GM21360 (cell line): ENCODE data around the gene IFIT2.
A peak's percentile ranks its signal among the peaks of the same experiment; 100 is the strongest.
"Not testable (repeated sequence)": the region's sequence is repeated elsewhere in the genome, so short reads cannot be mapped to it uniquely, and the experiment has no call there.

Source experiments
- ATAC-seq: cut with Tn5 transposase; IDR thresholded peaks from one replicate; pipeline ENCODE4 v1.9.1; 2021; ENCODE audit warnings: mild to moderate bottlenecking, moderate library complexity; ENCODE audit not compliant: unreplicated experiment

IFIT2 gene

DNA sequence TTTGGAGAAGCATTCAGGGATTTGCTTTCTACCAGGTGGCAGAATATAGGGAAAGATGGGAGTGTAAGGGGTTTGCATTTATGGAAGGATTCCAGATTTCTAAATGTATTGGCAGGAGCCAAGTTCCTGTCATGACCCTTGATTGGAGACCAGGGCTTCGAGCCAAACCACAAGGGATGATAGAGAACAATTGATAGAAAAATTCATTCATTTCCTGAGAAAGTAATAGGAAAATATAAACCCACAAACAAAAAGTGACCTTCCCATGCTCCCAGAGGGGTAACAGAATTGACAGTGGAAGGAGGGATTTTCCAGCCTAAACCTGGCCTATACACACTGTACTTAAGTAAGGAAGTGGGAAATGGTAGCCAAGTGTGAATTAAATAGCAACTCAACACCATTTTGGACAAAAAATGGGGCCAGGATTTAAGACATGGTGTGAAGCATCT is 22.4 kb upstream of the IFIT2 start:
- ATAC-seq, result no peak

DNA sequence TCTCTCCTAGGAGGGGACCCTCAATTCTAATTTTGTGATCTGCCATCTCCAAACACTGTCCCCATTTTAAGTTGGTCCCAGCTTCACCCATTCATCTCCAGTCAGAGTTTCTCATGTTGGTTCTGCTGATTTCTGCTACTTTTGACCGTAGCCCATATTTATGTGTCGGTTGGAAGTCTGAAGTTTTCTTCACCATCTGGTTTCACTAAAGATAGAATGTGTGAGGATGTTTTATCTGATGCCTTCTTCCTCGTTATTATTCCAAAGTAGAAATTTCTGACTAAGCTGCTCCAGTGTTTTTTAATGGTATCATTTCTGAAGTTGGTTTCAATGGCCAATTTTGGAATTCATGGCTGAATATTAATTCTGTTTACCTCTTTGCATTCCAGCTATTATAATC is 21.3 kb upstream of the IFIT2 start:
- ATAC-seq, result no peak

GRCh38 chr10:89281606-89282395 is 20.0 kb upstream of the IFIT2 start:
- ATAC-seq, result no peak

GRCh38 chr10:89283025-89283935 is 18.6 kb upstream of the IFIT2 start:
- no peak for ATAC-seq

DNA sequence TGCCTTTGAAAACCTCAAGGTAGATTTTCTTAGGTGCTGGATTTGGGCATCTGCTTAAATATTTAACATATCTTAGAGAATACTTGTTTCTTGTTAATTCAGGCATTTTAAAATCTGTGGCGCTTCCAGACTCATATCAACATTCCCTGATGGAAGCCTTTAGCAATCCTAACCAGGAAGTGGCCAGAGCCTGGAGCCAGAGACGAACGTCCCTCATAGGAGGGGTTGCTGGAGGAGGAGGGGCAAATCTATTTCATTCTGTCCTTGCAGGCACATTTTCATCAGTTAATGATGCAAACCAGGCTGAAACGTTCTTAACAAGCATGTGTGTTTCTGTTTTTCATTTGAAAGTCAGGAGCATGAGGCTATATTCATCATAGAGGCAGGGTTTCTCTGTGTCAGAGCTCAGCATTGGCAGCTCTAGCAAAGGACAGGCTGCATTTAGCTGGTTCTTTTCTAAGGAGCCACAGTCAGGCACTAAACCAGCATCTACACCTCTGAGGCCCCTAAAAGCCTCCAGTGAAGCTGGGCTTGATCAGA is 17.8 kb upstream of the IFIT2 start:
- ATAC-seq, result no peak

- ATAC-seq, result not testable (repeated sequence)
These were observed 17.1 kb upstream of the IFIT2 start for GRCh38 chr10:89284711-89285110.

DNA sequence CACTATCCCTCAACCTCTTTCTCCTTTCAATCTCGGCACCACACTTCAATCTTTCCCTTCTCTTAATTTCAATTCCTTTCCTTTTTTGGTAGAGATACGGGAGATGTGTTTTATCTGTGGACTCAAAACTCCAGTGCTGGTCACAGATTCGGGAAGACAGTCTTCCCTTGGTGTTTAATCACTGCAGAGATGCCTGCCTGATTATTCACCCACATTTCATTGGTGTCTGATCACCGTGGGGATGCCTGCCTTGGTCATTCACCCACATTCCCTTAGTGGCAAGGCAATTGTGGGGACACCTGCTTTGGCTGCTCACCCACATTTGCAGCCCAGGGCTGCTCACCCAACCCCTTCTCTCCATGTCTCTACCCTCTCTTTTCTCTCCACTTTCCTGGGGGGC is 16.5 kb upstream of the IFIT2 start:
- ATAC-seq, result not testable (repeated sequence)

DNA sequence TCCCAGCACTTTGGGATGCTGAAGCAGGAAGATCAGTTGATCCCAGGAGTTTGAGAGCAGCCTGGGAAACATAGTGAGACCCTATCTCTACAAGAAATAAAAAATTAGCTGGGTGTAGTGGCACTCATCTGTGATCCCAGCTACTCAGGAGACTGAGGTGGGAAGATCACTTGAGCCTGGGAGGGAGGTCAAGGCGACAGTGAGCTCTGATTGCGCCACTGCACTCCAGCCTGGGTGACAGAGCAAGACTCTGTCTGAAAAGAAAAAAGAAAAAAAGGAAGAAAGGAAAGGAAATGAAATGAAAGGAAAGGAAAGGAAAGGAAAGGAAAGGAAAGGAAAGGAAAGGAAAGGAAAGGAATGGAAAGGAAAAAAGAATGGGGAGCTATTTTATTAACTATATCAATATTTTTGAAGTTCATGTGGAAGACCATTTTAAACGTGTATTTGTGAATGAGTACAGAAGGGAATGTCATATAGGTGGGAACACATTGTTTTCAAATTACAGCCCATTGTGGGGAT is 7.1 kb upstream of the IFIT2 start:
- no peak for ATAC-seq

GRCh38 chr10:89295597-89295996 is 6.2 kb upstream of the IFIT2 start:
- ATAC-seq, result no peak

DNA sequence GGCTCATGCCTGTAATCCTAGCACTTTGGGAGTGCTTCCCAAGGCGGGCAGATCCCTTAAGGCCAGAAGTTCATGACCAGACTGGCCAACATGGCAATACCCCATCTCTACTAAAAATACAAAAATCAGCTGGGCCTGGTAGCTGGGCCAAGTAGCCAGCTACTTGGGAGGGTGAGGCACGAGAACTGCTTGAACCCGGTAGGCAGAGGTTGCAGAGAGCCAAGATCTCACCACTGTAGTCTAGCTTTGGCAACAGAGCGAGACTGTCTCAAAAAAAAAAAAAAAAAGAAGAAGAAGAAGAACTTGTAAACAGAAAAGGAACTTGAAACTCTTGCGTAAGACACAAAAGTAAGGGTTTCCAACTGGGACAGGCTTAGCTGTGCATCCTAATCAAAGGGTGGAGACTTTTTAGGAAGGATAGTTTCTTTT is 5.6 kb upstream of the IFIT2 start:
- ATAC-seq, result no peak

DNA sequence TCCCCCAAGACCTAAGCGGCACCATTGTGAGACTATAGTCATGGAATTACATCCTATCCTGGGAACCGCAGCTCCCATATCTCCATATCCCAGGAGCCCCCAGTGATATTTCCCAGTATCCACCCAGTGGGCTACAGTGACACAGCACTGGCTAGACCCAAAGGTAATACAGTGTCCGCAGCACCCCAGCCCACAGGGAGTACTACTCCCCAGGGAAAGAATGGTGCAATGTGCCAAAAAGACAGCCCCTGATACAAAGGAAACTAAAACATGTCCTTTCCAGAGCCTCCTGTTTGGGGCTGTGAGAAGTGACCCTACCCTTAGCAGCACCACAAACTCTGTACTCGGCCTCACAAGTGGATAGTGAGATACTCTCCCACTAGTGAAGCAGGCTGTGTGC is 4.5 kb upstream of the IFIT2 start:
- no peak for ATAC-seq

DNA sequence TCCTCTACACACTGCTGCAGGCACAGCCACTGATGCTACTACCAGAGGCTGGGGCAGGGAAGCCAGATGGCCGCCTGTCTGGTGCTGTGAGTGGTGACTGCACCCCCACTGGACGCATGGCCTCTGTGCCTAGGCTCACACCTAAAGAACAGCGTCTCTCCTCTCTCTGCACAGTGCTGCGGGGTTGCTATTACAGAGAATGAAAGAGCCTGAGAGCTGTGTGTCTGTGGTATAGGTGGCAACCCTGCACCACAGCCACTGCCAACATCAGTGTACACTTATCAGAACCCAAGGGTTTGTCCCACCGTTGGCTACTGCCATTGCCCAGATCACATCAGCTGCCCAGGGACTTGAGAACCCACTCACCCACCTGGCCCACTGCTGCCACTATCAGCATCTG is 4.1 kb upstream of the IFIT2 start:
- no peak for ATAC-seq

DNA sequence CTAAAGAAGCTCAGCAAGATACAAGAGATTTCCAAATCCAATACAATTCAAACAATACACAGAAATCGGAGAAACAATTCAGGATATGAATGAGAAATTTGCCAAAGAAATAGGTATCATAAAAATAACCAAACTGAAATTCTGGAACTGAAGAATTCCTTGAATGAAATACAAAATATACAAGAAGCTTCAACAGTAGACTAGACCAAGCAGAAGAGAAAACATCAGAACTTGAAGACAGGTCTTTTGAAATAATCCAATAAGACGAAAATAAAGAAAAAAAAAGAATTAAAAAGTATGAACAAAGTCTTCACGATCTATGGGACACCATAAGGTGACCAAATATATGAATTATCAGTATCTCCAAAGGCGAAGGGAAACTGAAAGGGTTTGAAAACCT is 2.8 kb upstream of the IFIT2 start:
- ATAC-seq, result no peak

DNA sequence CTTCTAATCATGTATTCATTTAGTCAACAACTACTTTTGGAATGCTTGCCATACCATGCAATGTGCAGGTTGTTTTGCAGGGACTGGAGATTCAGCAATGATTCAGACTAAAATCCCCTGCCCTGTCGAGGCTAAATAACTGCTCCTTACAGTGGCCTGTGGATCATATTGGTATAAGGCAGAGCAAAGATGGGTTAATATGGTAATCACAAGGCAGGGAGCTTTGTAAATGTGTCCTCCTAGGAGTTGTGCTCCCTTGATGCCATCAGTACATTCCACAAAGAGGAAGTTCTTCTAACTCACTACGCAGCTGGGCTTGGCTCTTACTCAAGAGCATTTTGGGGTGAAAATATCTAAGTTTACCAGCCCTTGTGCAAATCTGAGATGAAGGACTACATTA is 614 bp upstream of the IFIT2 start:
- peak; percentile 37 for ATAC-seq

DNA sequence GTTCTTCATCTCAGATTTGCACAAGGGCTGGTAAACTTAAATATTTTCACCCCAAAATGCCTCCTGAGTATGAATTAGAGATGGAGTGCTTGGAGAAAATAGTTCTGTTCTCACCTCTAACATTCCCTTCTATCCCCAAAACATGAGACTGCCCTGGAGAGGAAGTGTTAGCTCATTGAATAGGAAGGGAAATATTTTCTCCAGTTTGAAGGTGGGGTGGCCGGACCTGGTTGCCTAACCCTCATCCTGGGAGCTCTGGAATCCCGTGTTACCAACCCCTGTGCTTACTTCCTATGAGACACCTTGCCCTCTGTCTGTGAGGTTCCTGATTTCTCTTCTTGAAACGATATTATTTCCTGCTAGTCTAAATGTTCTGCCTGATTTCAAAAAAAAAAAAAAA is 779 bp downstream of the IFIT2 start:
- no peak for ATAC-seq

DNA sequence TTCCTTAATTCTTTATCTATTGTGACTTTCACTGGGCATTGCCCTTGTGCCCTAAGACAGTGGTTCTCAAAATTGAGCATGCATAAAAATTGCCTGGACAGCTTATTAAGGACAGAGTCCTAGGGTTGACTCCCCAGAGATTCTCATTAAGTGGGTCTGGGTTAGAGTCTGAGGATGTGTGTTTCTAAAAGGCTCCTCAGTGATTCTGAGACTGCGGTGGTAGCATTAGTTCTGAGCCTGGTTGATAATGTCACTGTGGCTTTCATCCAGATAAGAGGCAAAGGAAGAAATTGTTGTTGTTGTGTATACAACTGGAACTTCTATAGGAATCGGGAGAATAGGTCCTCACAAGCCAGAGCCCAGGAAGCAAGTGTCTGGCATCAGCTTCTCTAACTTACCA is 1.3 kb downstream of the IFIT2 start:
- no peak for ATAC-seq

DNA sequence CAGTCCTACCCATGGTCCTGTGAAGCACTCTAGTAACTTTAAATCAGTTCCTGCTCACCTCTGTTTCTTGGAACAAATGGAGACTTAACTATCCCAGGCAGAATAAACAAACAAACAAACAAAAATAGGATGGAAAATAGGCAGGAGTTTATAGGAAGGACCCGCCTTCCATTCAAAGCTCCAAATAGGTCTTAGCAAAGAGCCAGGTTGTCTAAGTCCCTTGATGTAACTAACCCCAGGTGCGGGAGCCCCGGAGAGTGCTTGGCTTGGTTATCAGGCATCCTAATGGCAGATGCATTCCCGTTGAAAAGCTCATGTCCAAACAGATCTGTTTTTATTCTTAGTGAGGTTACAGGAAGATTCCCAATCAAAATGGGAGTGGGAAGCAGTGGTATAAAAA is 2.2 kb downstream of the IFIT2 start:
- ATAC-seq, result no peak

GRCh38 chr10:89304446-89304845 is 2.6 kb downstream of the IFIT2 start:
- no peak for ATAC-seq

- ATAC-seq, result no peak
These were observed 3.1 kb downstream of the IFIT2 start for GRCh38 chr10:89304925-89305324.

DNA sequence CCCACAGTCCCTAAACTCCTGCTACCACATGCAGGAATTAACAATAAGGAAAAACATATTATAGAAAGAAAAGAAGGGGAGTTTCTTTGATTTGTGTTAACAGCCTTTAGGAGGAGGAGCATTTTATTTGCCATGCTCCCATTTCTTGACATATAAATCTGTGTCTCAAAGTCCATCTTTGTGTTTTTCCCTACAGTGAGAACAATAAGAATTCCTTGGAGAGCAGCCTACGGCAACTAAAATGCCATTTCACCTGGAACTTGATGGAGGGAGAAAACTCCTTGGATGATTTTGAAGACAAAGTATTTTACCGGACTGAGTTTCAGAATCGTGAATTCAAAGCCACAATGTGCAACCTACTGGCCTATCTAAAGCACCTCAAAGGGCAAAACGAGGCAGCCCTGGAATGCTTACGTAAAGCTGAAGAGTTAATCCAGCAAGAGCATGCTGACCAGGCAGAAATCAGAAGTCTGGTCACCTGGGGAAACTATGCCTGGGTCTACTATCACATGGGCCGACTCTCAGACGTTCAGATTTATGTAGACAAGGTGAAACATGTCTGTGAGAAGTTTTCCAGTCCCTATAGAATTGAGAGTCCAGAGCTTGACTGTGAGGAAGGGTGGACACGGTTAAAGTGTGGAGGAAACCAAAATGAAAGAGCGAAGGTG is 4.1 kb downstream of the IFIT2 start:
- no peak for ATAC-seq
